ENCODE measurements around the gene PBXIP1. TPM values are rescaled to one million over a fixed set of nuclear protein-coding genes. Genes with fewer than 3 reads are reported as not detected.

The PBXIP1 gene
- polyA plus RNA-seq, 1 donor (not counting 4 experiments of a cell fraction or from before 2014, with no cell fraction given), result 15.6 TPM

DNA sequence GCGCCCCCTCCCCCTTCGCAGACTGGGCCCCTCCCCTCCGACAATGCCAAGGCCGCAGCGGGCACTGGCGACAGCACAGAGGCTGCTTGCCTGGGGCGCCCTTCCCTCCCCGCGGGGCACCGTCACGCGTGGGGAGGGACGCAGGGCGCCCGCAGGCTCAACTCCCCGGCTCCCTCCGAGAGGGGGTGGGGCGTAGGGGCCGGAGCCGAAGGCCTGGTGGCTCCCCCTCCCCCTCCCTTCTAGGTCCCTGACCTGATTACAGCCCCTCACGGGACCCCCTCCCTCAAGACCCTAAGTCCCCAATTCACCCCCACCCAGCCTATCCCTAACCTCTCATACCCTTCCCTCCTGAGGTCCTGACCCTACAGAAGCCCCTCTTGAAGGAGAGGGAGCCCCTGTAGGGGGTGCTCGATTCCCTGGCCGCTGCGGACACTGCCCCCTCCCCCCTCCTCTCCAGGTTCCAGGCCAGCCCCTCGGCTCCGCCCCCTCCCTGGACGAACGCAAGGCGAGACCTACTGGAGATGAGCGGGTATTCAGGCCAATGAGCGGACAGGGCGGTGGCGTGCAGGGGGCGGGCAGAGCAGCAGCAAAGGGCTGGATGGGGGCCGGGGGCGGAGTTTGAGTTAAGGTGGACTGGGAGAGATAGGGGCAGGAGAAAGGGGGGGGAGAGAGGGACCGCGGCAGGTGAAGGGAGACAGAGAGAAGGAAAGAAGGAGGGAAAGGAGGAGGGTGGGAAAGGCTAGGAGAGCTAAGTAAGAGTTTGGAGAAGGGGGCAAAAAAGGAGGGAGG, 46.0 kb upstream of the PBXIP1 start:
- Histone ChIP-seq H4K20me1 (ENCODE audit: control insufficient read depth, extremely low read depth, insufficient read depth, low read length) (no peaks in the 10 kb centered on the region), H3K27me3 (ENCODE audit: control insufficient read depth, extremely low read depth, insufficient read depth, low read length) (no peaks in the 10 kb centered on the region), H3K9ac (ENCODE audit: control insufficient read depth, extremely low read depth, insufficient read depth, low read length) (peak overlapping the region; percentile 75), H3K9me3 (ENCODE audit: control insufficient read depth, low read depth, low read length) (no peaks in the 10 kb centered on the region), H3K36me3 (ENCODE audit: control insufficient read depth in 2 of 2, extremely low read depth in 1 of 2, insufficient read depth in 2 of 2, low read length in 2 of 2) (peaks cover under 1 to 7% of the 10 kb centered on the region in 2 experiments), H3K4me2 (ENCODE audit: control insufficient read depth, extremely low read depth, insufficient read depth, low read depth, low read length) (peak overlapping the region; percentile 87), H3K4me3 (ENCODE audit: control insufficient read depth in 2 of 3, extremely low read depth in 1 of 3, insufficient read depth in 2 of 3, low read depth in 1 of 3, low read length in 3 of 3) (peak overlapping the region; percentile 76 to 87 (median 83)), H3K9me1 (ENCODE audit: control insufficient read depth, extremely low read depth, insufficient read depth, low read length) (no peaks in the 10 kb centered on the region), H3K27ac (ENCODE audit: control insufficient read depth, insufficient read depth, low read length) (peak overlapping the region; percentile 72), H3K79me2 (ENCODE audit: control insufficient read depth, insufficient read depth, low read length) (peaks cover 39% of the 10 kb centered on the region), H2AFZ (ENCODE audit: control insufficient read depth, low read length) (peak overlapping the region; percentile 90), H3K4me1 (ENCODE audit: control insufficient read depth, extremely low read depth, insufficient read depth, low read length) (peaks cover 40% of the 10 kb centered on the region)
- no peak for FAIRE-seq
- dilution Hi-C loops (cut with MboI; ENCODE audit: extremely low pct_ligation_motif_present, low sequenced_read_pairs), result no loop called here
- DNase-seq (ENCODE audit: low read depth, low spot score), result peak; percentile 97
- no peak for TF ChIP-seq EZH2 (IDR thresholded peaks at IDR 0.05; ENCODE audit: low read length)
- peak in 1 of 3 experiments; percentile 50 for TF ChIP-seq CTCF (optimal IDR thresholded peaks at IDR 0.05 in 1 of 3, IDR thresholded peaks at IDR 0.05 in 1 of 3, conservative IDR thresholded peaks at IDR 0.05 in 1 of 3; ENCODE audit: extremely low read depth in 1 of 3, insufficient read depth in 2 of 3, low read length in 3 of 3)

- no peaks in the 10 kb centered on the region for H3K27me3 ChIP-seq (ENCODE audit: control insufficient read depth, extremely low read depth, insufficient read depth, low read length)
- H3K36me3 ChIP-seq (ENCODE audit: control insufficient read depth in 2 of 2, extremely low read depth in 1 of 2, insufficient read depth in 2 of 2, low read length in 2 of 2), result peaks cover 0 to 4% of the 10 kb centered on the region in 2 experiments
- FAIRE-seq (no peak), DNase-seq (ENCODE audit: low read depth, low spot score) (no peak)
- peak overlapping the region; percentile 75 for H3K9ac ChIP-seq (ENCODE audit: control insufficient read depth, extremely low read depth, insufficient read depth, low read length)
- H3K9me3 ChIP-seq (ENCODE audit: control insufficient read depth, low read depth, low read length), result no peaks in the 10 kb centered on the region
- peak overlapping the region; percentile 76 to 87 (median 83) for H3K4me3 ChIP-seq (ENCODE audit: control insufficient read depth in 2 of 3, extremely low read depth in 1 of 3, insufficient read depth in 2 of 3, low read depth in 1 of 3, low read length in 3 of 3)
- H3K4me2 ChIP-seq (ENCODE audit: control insufficient read depth, extremely low read depth, insufficient read depth, low read depth, low read length), result peak overlapping the region; percentile 87
- H4K20me1 ChIP-seq (ENCODE audit: control insufficient read depth, extremely low read depth, insufficient read depth, low read length), result no peaks in the 10 kb centered on the region
- H3K4me1 ChIP-seq (ENCODE audit: control insufficient read depth, extremely low read depth, insufficient read depth, low read length), result peaks cover 35% of the 10 kb centered on the region
- no peaks in the 10 kb centered on the region for H3K9me1 ChIP-seq (ENCODE audit: control insufficient read depth, extremely low read depth, insufficient read depth, low read length)
- H2AFZ ChIP-seq (ENCODE audit: control insufficient read depth, low read length), result no peak overlapping the region
- no peak for TF ChIP-seq CTCF (optimal IDR thresholded peaks at IDR 0.05 in 1 of 3, IDR thresholded peaks at IDR 0.05 in 1 of 3, conservative IDR thresholded peaks at IDR 0.05 in 1 of 3; ENCODE audit: extremely low read depth in 1 of 3, insufficient read depth in 2 of 3, low read length in 3 of 3)
- TF ChIP-seq EZH2 (IDR thresholded peaks at IDR 0.05; ENCODE audit: low read length), result no peak
- dilution Hi-C loops (cut with MboI; ENCODE audit: extremely low pct_ligation_motif_present, low sequenced_read_pairs), result no loop called here
- H3K27ac ChIP-seq (ENCODE audit: control insufficient read depth, insufficient read depth, low read length), result peak overlapping the region; percentile 72
- H3K79me2 ChIP-seq (ENCODE audit: control insufficient read depth, insufficient read depth, low read length), result peaks cover 34% of the 10 kb centered on the region
These were observed 45.5 kb upstream of the PBXIP1 start for GRCh38 chr1:155001425-155001674.
